Type B pancreatic cell (in vitro differentiated cells): Measurements from ENCODE around the gene CRHR1. TPM values are rescaled to one million over a fixed set of nuclear protein-coding genes. Genes with fewer than 3 reads are reported as not detected.

Source experiments
- DNase-seq: peaks from one replicate; pipeline ENCODE4 v3.0.0; 2021; ENCODE audit warnings: mixed read lengths; ENCODE audit not compliant: unreplicated experiment; ENCODE audit errors: extremely low spot score
- H3K27ac Mint-ChIP-seq: 2 replicates; pipeline ENCODE4 v1.8.0; 2021; ENCODE audit warnings: mild to moderate bottlenecking, mixed read lengths
- H3K27me3 Mint-ChIP-seq: 2 replicates; pipeline ENCODE4 v1.8.0; 2021; ENCODE audit warnings: mixed read lengths
- H3K36me3 Mint-ChIP-seq: 2 replicates; pipeline ENCODE4 v1.8.0; 2021; ENCODE audit warnings: mixed read lengths
- H3K4me1 Mint-ChIP-seq: one replicate; pipeline ENCODE4 v1.8.0; 2021; ENCODE audit warnings: mixed read lengths; ENCODE audit not compliant: unreplicated experiment
- H3K4me3 Mint-ChIP-seq: 2 replicates; pipeline ENCODE4 v1.8.0; 2021; ENCODE audit warnings: mild to moderate bottlenecking, mixed read lengths
- H3K9me3 Mint-ChIP-seq: 2 replicates; pipeline ENCODE4 v1.8.0; 2021; ENCODE audit warnings: mixed read lengths
- CTCF ChIP-seq: fragments of 200-600 bp; sonication (generic); conservative IDR thresholded peaks from 2 replicates; pipeline ENCODE4 v1.5.0; 2021; ENCODE audit warnings: antibody characterized with exemption, mild to moderate bottlenecking
- total RNA-seq: library from RNA; stranded (reverse); gene quantifications from 2 replicates; pipeline ENCODE4 v1.2.1, GENCODE V29; 2021; ENCODE audit warnings: low replicate concordance

Gene CRHR1
- total RNA-seq, 1 donor from 2014 or later = 0.43 TPM

GRCh38 chr17:45819632-45820031 lies 35.5 kb downstream of the CRHR1 start:
- TF ChIP-seq CTCF = no peak
- Mint-ChIP-seq H3K4me3 (no peak overlapping the region), H3K9me3 (no peaks in the 10 kb centered on the region), H3K4me1 (no peaks in the 10 kb centered on the region), H3K27me3 (peaks cover 22% of the 10 kb centered on the region), H3K36me3 (no peaks in the 10 kb centered on the region), H3K27ac (no peak overlapping the region)
- no peak for DNase-seq

DNA sequence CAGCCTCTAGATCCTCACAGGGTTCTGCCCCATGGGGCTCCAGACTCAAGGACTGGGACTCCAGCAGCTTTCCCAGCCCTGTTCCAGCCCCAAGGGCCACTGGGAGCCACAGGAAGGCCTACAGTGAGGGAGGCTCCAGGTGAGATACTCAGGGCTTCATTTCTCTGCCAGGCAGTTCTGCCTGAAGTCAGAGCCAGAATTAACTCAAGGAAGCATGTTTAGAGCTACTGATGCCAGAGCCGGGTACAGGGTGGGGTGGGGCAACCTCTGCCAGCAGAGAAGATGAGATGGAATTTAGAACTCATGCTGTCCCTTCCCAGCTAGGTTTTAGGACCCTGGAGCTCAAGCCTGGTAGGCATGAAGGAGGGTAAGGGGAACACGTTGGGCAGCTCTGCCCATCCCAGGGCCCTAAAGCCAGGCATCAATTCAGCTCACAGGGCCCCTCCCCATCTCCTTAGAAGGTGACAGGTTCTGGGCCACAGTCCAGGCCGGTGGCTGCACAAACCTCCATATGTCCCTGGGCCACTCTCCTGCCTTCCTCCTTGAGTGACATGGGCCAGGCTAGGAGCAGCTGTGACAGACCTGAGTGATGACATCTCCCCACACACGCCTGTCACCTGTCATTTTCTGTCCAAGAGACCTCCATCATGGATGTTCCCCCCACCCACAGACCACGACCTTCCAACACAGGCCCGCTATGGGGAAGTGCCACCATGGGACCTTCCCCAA lies 36.1 kb downstream of the CRHR1 start:
- H3K27ac Mint-ChIP-seq = no peak overlapping the region
- H3K9me3 Mint-ChIP-seq = no peaks in the 10 kb centered on the region
- no peak for DNase-seq
- TF ChIP-seq CTCF = no peak
- no peaks in the 10 kb centered on the region for H3K36me3 Mint-ChIP-seq
- no peaks in the 10 kb centered on the region for H3K4me1 Mint-ChIP-seq
- H3K4me3 Mint-ChIP-seq = no peak overlapping the region
- peaks cover 19% of the 10 kb centered on the region for H3K27me3 Mint-ChIP-seq

DNA sequence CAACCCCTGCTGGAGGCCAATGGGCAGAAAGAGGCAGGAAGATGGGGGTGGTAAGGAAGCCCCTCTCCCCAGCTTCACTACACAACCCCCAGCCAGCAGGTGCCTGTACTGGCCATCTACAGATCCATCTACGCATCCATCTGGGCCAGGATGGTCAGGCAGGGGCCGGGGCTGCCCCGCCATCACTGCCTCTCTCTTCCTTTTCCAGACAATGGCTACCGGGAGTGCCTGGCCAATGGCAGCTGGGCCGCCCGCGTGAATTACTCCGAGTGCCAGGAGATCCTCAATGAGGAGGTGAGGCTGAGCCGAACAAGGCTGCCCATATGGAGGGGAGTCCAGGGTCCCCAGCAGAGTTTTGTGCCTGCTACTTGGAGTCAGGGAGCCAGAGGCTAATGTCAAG lies 37.0 kb downstream of the CRHR1 start:
- Mint-ChIP-seq H3K27me3 (peaks cover 14% of the 10 kb centered on the region), H3K4me1 (no peaks in the 10 kb centered on the region), H3K36me3 (no peaks in the 10 kb centered on the region), H3K27ac (no peak overlapping the region), H3K4me3 (no peak overlapping the region), H3K9me3 (no peaks in the 10 kb centered on the region)
- no peak for DNase-seq
- no peak for TF ChIP-seq CTCF

- DNase-seq = no peak
- TF ChIP-seq CTCF = no peak
- no peak overlapping the region for H3K27ac Mint-ChIP-seq
- no peaks in the 10 kb centered on the region for H3K9me3 Mint-ChIP-seq
- H3K4me3 Mint-ChIP-seq = no peak overlapping the region
- peaks cover 23% of the 10 kb centered on the region for H3K27me3 Mint-ChIP-seq
- H3K4me1 Mint-ChIP-seq = no peaks in the 10 kb centered on the region
- H3K36me3 Mint-ChIP-seq = no peaks in the 10 kb centered on the region
Observed at GRCh38 chr17:45823598-45823997, 39.5 kb downstream of the CRHR1 start.

- no peak for TF ChIP-seq CTCF
- Mint-ChIP-seq H3K36me3 (no peaks in the 10 kb centered on the region), H3K27ac (no peak overlapping the region), H3K9me3 (no peaks in the 10 kb centered on the region), H3K4me1 (no peaks in the 10 kb centered on the region), H3K27me3 (peaks cover 27% of the 10 kb centered on the region), H3K4me3 (no peak overlapping the region)
- no peak for DNase-seq
Observed at GRCh38 chr17:45824475-45824874, 40.4 kb downstream of the CRHR1 start.
